HepG2 (cell line): ENCODE measurements around the gene EPB41L1. TPM values are rescaled to one million over a fixed set of nuclear protein-coding genes. Genes with fewer than 3 reads are reported as not detected.

Source experiments
- CC2D1A ChIP-seq: sonication (generic); formaldehyde crosslinking; IDR thresholded peaks from 2 replicates; pipeline ENCODE4 v1.8.1; 2023; ENCODE audit warnings: mild to moderate bottlenecking, missing genetic modification reagents
- ELF4 ChIP-seq: sonication (generic); formaldehyde crosslinking; IDR thresholded peaks from 2 replicates; pipeline ENCODE4 v1.5.0; 2020; ENCODE audit warnings: missing genetic modification reagents, mild to moderate bottlenecking, moderate library complexity, borderline replicate concordance
- FOXA1 ChIP-seq, 2 experiments: fragments of 450-650 bp in 1 of 2; sonication (generic) in 1 of 2; formaldehyde crosslinking in 1 of 2; IDR thresholded peaks; 2 replicates each; pipeline versions ENCODE4 v1.4.0 to v1.6.1; 2016 to 2020; ENCODE audit warnings: missing genetic modification reagents in 1 of 2
- GATAD2A ChIP-seq: IDR thresholded peaks from 2 replicates; pipeline ENCODE4 v1.6.1; 2016
- HNRNPH1 ChIP-seq: fragments of 200-400 bp; formaldehyde crosslinking; optimal IDR thresholded peaks from 2 replicates; pipeline ENCODE3; 2017; ENCODE audit warnings: mild to moderate bottlenecking, low read depth, low read length
- HNRNPUL1 ChIP-seq: fragments of 200-400 bp; formaldehyde crosslinking; IDR thresholded peaks from 2 replicates; pipeline ENCODE4 v1.6.1; 2017; ENCODE audit warnings: low read depth, mild to moderate bottlenecking, low read length, moderate library complexity
- KDM4B ChIP-seq: sonication (generic); formaldehyde crosslinking; IDR thresholded peaks from 2 replicates; pipeline ENCODE4 v1.4.0; 2020; ENCODE audit warnings: missing genetic modification reagents
- KDM6A ChIP-seq: IDR thresholded peaks from 2 replicates; pipeline ENCODE4 v1.6.1; 2016; ENCODE audit warnings: low read depth
- RARG ChIP-seq: sonication (generic); formaldehyde crosslinking; IDR thresholded peaks from 2 replicates; pipeline ENCODE4 v1.4.0; 2020; ENCODE audit warnings: low read depth, mild to moderate bottlenecking, missing genetic modification reagents
- SMC3 ChIP-seq: IDR thresholded peaks from 2 replicates; pipeline ENCODE4 v1.6.1; 2011; ENCODE audit warnings: low read length, improper control_type of control experiment
- WIZ ChIP-seq: sonication (generic); formaldehyde crosslinking; IDR thresholded peaks from 2 replicates; pipeline ENCODE4 v1.5.1; 2020; ENCODE audit warnings: mild to moderate bottlenecking, missing genetic modification reagents
- ZBTB49 ChIP-seq: sonication (generic); formaldehyde crosslinking; IDR thresholded peaks from 2 replicates; pipeline ENCODE4 v1.4.0; 2020; ENCODE audit warnings: missing genetic modification reagents, borderline replicate concordance
- ZC3H13 ChIP-seq: sonication (generic); formaldehyde crosslinking; IDR thresholded peaks from 2 replicates; pipeline ENCODE4 v1.8.1; 2023; ENCODE audit warnings: mild to moderate bottlenecking, missing genetic modification reagents, moderate library complexity
- ZFAT ChIP-seq: sonication (generic); formaldehyde crosslinking; conservative IDR thresholded peaks from 2 replicates; pipeline ENCODE4 v1.8.1; 2023; ENCODE audit warnings: missing genetic modification reagents, inconsistent platforms
- ZHX2 ChIP-seq, 2 experiments: sonication (generic) in 1 of 2; formaldehyde crosslinking in 1 of 2; IDR thresholded peaks; 2 replicates each; pipeline versions ENCODE4 v1.6.1 to v1.9.0; 2014 to 2022; ENCODE audit warnings: antibody characterized with exemption in 1 of 2, borderline replicate concordance in 1 of 2, inconsistent platforms in 1 of 2, low read depth in 1 of 2, missing genetic modification reagents in 1 of 2
- ZNF207 ChIP-seq: fragments of 450-650 bp; IDR thresholded peaks from 2 replicates; pipeline ENCODE4 v1.6.1; 2016; ENCODE audit warnings: antibody characterized with exemption, borderline replicate concordance
- ZNF232 ChIP-seq: sonication (generic); formaldehyde crosslinking; IDR thresholded peaks from 2 replicates; pipeline ENCODE4 v1.4.0; 2020; ENCODE audit warnings: missing genetic modification reagents, borderline replicate concordance
- ZNF350 ChIP-seq: sonication (generic); formaldehyde crosslinking; IDR thresholded peaks from 2 replicates; pipeline ENCODE4 v1.4.0; 2020; ENCODE audit warnings: mild to moderate bottlenecking, low read depth, missing genetic modification reagents, borderline replicate concordance
- ZNF552 ChIP-seq: sonication (generic); formaldehyde crosslinking; IDR thresholded peaks from 2 replicates; pipeline ENCODE4 v1.9.0; 2022; ENCODE audit warnings: missing genetic modification reagents, mild to moderate bottlenecking, borderline replicate concordance
- polyA plus RNA-seq, 8 experiments: library from polyadenylated mRNA; depleted of rRNA in 3 of 8; stranded (reverse) in 7 of 8; unstranded in 1 of 8; fragments of >200 nt; fragmentation: Illumina TruSeq in 4 of 8; extraction: Trizol in 4 of 8; gene quantifications; 2 replicates each; pipeline versions ENCODE4 v1.2.1 to v1.2.3, GENCODE V29; 2011 to 2016; ENCODE audit warnings: low read depth in 4 of 8, missing spikeins in 1 of 8, mixed read lengths in 1 of 8; ENCODE audit not compliant: insufficient read depth in 1 of 8
- total RNA-seq, 5 experiments: library from RNA; depleted of rRNA; stranded (reverse); fragments of >200 nt; fragmentation: Illumina TruSeq; extraction: Trizol; gene quantifications; 2 replicates each; pipeline ENCODE4 v1.2.3, GENCODE V29; 2016; ENCODE audit warnings: low read depth in 1 of 5
- TF ChIP-seq, protein P1 (sequence below): sonication (generic); IDR thresholded peaks from 2 replicates; pipeline ENCODE4 v1.6.1; 2016; ENCODE audit warnings: low read depth, borderline replicate concordance

Gene EPB41L1
- total and polyA plus RNA-seq, 2 of the 13 experiments (the other 11 are each of a cell fraction or from before 2014, with no cell fraction given): 16.7 to 39.0 TPM

DNA sequence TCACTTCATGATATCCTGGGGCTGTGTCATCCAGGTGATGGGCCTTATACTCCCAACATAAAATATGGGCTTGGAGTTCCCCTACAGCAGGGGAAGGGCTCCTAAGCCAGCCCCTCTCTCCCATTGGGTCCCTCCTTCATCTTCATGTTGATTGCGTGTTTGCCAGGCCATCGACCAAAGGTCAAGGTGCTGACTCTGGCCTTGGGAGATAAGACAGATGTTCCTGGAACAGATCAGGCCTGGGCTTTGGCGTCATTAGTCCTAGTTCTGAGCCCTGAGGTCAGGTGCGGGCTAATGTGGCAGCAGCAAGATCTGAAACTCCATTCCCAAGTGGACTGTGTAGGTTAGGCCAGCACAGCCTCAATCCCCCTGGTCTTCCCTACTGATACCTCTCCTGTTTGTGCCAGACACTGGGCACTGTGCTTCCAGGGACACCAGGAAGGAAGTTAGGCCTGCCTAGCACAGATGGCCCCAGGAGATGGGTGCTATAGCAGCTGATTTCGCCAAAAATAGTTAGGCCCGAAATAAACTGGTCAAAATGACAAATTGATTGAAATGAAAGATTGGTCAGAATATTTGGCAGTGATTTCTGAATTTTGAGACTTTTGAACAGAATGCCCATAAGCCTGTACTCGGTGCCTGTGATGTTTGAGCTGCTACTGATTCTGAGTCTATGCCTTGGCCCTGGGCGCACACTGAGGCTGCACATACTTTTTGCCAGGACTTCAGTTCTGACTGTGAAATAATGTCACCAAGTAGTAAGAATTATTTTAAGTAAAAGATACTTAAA lies 28.8 kb downstream of the EPB41L1 start (continued):
- no peak for TF ChIP-seq ZBTB49
- TF ChIP-seq HNRNPUL1: no peak
- peak; percentile 96 for TF ChIP-seq KDM6A (CRISPR knock-in tag)
- 0 out of 2 replicates have a peak, but pooled peaks have one; percentile 55 for TF ChIP-seq ZNF232 (CRISPR knock-in tag)
- TF ChIP-seq ZHX2 (IDR thresholded peaks at IDR 0.05; ENCODE audit: low read depth): peak; percentile 84
- no peak for TF ChIP-seq ZHX2 (CRISPR knock-in tag; IDR thresholded peaks at IDR 0.05; ENCODE audit: borderline replicate concordance)
- TF ChIP-seq ZC3H13 (CRISPR knock-in tag): no peak
- no peak for TF ChIP-seq RARG (CRISPR knock-in tag)
- no peak for TF ChIP-seq ZNF207
- TF ChIP-seq HNRNPH1: no peak
- peak; percentile 91 for TF ChIP-seq ZNF350 (CRISPR knock-in tag)
- TF ChIP-seq, protein P1, sequence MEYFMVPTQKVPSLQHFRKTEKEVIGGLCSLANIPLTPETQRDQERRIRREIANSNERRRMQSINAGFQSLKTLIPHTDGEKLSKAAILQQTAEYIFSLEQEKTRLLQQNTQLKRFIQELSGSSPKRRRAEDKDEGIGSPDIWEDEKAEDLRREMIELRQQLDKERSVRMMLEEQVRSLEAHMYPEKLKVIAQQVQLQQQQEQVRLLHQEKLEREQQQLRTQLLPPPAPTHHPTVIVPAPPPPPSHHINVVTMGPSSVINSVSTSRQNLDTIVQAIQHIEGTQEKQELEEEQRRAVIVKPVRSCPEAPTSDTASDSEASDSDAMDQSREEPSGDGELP: peak; percentile 79; the same call in 1 of the 2 replicates
- no peak for TF ChIP-seq FOXA1 (IDR thresholded peaks at IDR 0.05)
- TF ChIP-seq FOXA1 (CRISPR knock-in tag; IDR thresholded peaks at IDR 0.05): peak; percentile 80
- TF ChIP-seq KDM4B (CRISPR knock-in tag): peak; percentile 91; the same call in 1 of the 2 replicates
- TF ChIP-seq ZNF552 (CRISPR knock-in tag): no peak
- TF ChIP-seq ELF4 (CRISPR knock-in tag): 0 out of 2 replicates have a peak, but pooled peaks have one; percentile 33
- no peak for TF ChIP-seq ZFAT (CRISPR knock-in tag)
- no peak for TF ChIP-seq CC2D1A
- no peak for TF ChIP-seq WIZ (CRISPR knock-in tag)
- peak; percentile 96 for TF ChIP-seq GATAD2A
- TF ChIP-seq SMC3: peak; percentile 51
